Esophagus squamous epithelium (tissue), 5 donors: ENCODE data around the gene REPIN1. TPM values are rescaled to one million over a fixed set of nuclear protein-coding genes. Genes with fewer than 3 reads are reported as not detected.

Experiments
- DNase-seq: peaks from one replicate; lab custom pipeline; 2025; lab: John Stamatoyannopoulos, UW
- H3K27ac ChIP-seq, 4 donors: fragments of 200-600 bp; sonication (generic); one replicate each; pipeline ENCODE4 v1.5.1; 2016 to 2019; ENCODE audit warnings: mild to moderate bottlenecking in 1 of 4
- H3K27me3 ChIP-seq, 4 donors: fragments of 200-600 bp; sonication (generic); 1 replicate in 3 of 4; 2 replicates in 1 of 4; pipeline versions ENCODE4 v1.5.1 to v1.6.0; 2017 to 2021; ENCODE audit warnings: antibody characterized with exemption in 1 of 4
- H3K36me3 ChIP-seq, 3 donors: fragments of 200-600 bp; sonication (generic); one replicate each; pipeline ENCODE4 v1.5.1; 2016 to 2019
- H3K4me1 ChIP-seq, 3 donors: fragments of 200-600 bp; sonication (generic); one replicate each; pipeline ENCODE4 v1.5.1; 2017 to 2019
- H3K4me3 ChIP-seq, 4 donors: fragments of 200-600 bp; sonication (generic); 1 replicate in 3 of 4; 2 replicates in 1 of 4; pipeline ENCODE4 v1.5.1; 2016 to 2019; ENCODE audit warnings: mild to moderate bottlenecking in 2 of 4, moderate library complexity in 1 of 4
- H3K9me3 ChIP-seq, 3 donors: fragments of 200-600 bp; sonication (generic); one replicate each; pipeline ENCODE4 v1.5.1; 2016 to 2019
- POLR2A ChIP-seq, 4 donors: fragments of 450-650 bp; IDR thresholded peaks; one replicate each; pipeline ENCODE4 v1.6.1; 2017; ENCODE audit warnings: antibody characterized with exemption in 4 of 4, mild to moderate bottlenecking in 4 of 4, moderate library complexity in 3 of 4
- WGBS, 2 donors: methylation state at CpG; one replicate each; pipeline ENCODE4 v1.1.5; 2018; 5-methylcytosine and 5-hydroxymethylcytosine counted together
- intact Hi-C: fragments of 100-400 bp; cut with DNase I; formaldehyde crosslinking; loops from one replicate; pipeline ENCODE4 v1.15.0; 2022
- total RNA-seq, 4 donors: library from RNA; depleted of rRNA; stranded (reverse); fragments of >200 nt; gene quantifications; one replicate each; pipeline ENCODE4 v1.1.0, GENCODE V29; 2016
- TF ChIP-seq, protein P1 (sequence below), 6 experiments: fragments of 450-650 bp in 4 of 6; fragments of 200-600 bp in 2 of 6; sonication (generic) in 2 of 6; IDR thresholded peaks; one replicate each; pipeline ENCODE4 v1.5.1; 2016 to 2019; ENCODE audit warnings: antibody characterized with exemption in 6 of 6, mild to moderate bottlenecking in 4 of 6, moderate library complexity in 4 of 6
- donor health status: DM: yes; HTN: yes; CAD: no.

Gene REPIN1
- total RNA-seq, 4 donors from 2014 or later, result 42.8 to 75.7 (median 63.2) TPM

DNA sequence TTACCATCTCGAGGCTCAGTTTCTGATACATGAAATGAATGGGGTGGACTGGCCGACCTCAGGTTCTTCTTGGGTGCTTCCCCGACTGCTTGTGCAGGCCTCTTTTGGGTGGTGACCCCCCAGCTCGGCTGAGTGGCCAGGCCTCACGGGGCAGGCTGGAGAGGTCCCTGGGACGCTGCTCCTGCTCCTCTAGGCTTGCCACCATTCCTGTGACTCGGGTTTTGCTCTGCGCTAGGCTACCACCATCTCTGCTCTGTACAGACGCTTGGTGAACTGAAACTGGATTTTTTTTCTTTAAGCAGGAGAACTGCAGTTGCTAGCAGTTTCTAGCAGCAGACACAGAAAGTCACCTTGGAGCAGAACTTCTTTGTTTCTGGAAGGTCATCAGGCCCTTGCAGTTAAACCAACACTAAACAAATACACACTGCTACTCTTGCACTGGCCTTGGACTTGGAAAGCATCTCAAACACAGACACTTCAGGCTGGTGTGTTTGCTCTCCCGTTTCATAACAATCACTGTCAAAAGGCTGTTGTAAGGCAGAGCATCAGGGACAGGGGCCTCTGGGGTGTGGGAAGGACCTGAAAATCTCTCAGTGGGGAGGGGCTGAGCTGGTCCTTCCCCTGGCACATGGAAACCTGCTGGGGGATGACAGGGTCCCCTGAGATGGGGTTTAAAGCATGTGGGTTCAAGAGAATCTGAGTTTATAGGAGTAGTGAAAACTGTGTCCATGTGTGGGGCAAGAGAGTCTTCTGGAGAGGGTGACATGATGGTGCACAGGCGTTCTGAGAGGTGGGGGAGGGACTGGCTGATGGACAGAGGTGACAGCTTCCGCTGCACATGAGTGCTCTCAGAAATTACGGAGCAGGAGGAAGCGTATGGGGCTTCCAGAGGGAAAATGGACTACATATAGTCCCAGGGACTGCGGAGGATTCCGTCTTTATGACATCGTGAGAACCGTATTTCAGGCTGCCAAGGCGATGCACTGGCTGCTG is 46.8 kb downstream of the REPIN1 start:
- 83 to 90% methylated on average over 13 to 15 of the region's 19 CpGs for WGBS, 2 donors
- TF ChIP-seq, protein P1, sequence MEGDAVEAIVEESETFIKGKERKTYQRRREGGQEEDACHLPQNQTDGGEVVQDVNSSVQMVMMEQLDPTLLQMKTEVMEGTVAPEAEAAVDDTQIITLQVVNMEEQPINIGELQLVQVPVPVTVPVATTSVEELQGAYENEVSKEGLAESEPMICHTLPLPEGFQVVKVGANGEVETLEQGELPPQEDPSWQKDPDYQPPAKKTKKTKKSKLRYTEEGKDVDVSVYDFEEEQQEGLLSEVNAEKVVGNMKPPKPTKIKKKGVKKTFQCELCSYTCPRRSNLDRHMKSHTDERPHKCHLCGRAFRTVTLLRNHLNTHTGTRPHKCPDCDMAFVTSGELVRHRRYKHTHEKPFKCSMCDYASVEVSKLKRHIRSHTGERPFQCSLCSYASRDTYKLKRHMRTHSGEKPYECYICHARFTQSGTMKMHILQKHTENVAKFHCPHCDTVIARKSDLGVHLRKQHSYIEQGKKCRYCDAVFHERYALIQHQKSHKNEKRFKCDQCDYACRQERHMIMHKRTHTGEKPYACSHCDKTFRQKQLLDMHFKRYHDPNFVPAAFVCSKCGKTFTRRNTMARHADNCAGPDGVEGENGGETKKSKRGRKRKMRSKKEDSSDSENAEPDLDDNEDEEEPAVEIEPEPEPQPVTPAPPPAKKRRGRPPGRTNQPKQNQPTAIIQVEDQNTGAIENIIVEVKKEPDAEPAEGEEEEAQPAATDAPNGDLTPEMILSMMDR (IDR thresholded peaks at IDR 0.05), result no peak
- TF ChIP-seq POLR2A (IDR thresholded peaks at IDR 0.05), result no peak
- H3K27ac ChIP-seq, result no peak overlapping the region
- no peaks in the 10 kb centered on the region for H3K36me3 ChIP-seq
- no peaks in the 10 kb centered on the region for H3K9me3 ChIP-seq
- H3K4me1 ChIP-seq, result peaks cover 0 to 11% (median 3%) of the 10 kb centered on the region in 3 donors
- intact Hi-C loops, result no loop called here
- DNase-seq, result no peak
- no peaks in the 10 kb centered on the region for H3K27me3 ChIP-seq
- no peak overlapping the region for H3K4me3 ChIP-seq

DNA sequence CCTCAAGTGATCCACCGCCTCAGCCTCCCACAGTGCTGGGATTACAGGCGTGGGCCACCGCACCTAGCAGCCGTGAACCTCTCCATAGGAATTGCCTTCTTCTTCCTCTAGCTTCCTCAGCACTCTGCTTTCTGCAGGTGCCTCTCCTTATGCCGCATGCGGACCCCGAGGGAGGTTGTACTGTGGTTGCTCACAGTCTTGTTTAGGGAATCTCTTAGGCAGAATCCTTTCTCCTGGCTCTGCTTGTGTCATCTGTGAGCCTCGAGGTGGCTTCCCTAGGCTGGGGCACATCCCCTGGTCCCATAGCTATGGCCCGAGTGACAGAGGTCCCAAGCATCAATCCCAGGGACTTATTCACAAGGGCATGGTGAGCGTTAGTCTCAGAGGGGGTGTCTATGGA is 48.6 kb downstream of the REPIN1 start:
- intact Hi-C loops, result no loop called here
- TF ChIP-seq, protein P1 (IDR thresholded peaks at IDR 0.05), result no peak
- TF ChIP-seq POLR2A (IDR thresholded peaks at IDR 0.05), result no peak
- no peak for DNase-seq
- Histone ChIP-seq H3K27ac (no peak overlapping the region), H3K4me3 (no peak overlapping the region), H3K36me3 (no peaks in the 10 kb centered on the region), H3K4me1 (peaks cover 0 to 8% (median 0%) of the 10 kb centered on the region in 3 donors), H3K9me3 (no peaks in the 10 kb centered on the region), H3K27me3 (no peaks in the 10 kb centered on the region)
- 95 to 96% methylated on average over 8 to 10 of the region's 10 CpGs for WGBS, 2 donors

DNA sequence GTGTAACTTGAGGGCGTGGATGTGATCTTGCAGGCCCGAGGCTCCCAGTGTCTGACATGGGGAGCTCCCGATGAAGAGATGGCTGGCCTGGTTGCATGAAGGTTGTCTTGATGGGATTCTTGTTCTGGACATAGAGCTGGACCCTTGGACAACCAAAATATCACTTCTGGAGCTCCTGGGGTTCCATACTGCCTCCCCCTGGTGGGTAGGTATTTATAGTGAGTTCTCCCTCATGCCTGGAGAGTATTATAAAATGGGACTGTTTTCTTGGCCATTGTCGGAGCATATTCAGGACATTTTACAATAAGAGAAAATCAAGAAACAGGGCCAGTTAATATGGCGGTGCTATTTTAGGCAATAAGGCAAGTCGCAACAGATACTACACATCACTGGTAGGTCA is 49.2 kb downstream of the REPIN1 start:
- Histone ChIP-seq H3K27ac (no peak overlapping the region), H3K4me1 (peaks cover 0 to 8% (median 0%) of the 10 kb centered on the region in 3 donors), H3K27me3 (no peaks in the 10 kb centered on the region), H3K4me3 (no peak overlapping the region), H3K36me3 (no peaks in the 10 kb centered on the region), H3K9me3 (no peaks in the 10 kb centered on the region)
- no peak for DNase-seq
- intact Hi-C loops, result no loop called here
- 79 to 88% methylated on average over 6 of the region's 6 CpGs for WGBS, 2 donors
- TF ChIP-seq POLR2A (IDR thresholded peaks at IDR 0.05), result no peak
- TF ChIP-seq, protein P1 (IDR thresholded peaks at IDR 0.05), result no peak

DNA sequence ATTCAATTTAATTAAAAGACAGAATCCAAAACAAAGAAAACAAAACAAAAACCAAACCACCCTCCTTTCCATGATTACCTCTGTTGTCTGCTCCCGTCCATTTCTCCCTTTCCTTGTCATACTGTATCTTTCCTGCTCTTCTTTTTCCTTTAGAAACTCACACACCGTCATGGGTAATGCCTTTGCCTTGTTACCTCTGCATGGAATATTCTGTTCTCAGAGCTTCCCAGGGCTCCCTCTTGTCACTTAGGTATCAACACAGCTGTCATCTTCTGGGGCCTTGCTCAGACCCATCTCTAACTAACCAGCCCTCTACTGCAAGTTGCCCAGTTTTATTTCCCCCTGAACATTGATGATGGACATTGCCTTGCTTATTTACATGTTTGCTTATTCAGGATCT is 51.6 kb downstream of the REPIN1 start:
- no peak for DNase-seq
- intact Hi-C loops, result loop anchor here (5.0 kb wide), 1 partner anchor 63 kb away; no protein-coding TSS in a partner anchor
- WGBS, 2 donors, result 51 to 75% methylated on average over 2 of the region's 2 CpGs

More for the DNA sequence above, 51.6 kb downstream of the REPIN1 start:
- H3K4me1 ChIP-seq, result peaks cover 0 to 8% (median 0%) of the 10 kb centered on the region in 3 donors
- H3K9me3 ChIP-seq, result no peaks in the 10 kb centered on the region
- no peak overlapping the region for H3K4me3 ChIP-seq
- TF ChIP-seq, protein P1 (IDR thresholded peaks at IDR 0.05), result no peak
- no peak for TF ChIP-seq POLR2A (IDR thresholded peaks at IDR 0.05)
- H3K27me3 ChIP-seq, result no peaks in the 10 kb centered on the region
- H3K27ac ChIP-seq, result no peak overlapping the region
- no peaks in the 10 kb centered on the region for H3K36me3 ChIP-seq
